Measurements from ENCODE around the gene TPRG1.

- TF ChIP-seq POLR2A (IDR thresholded peaks at IDR 0.05) (no peak), POLR2AphosphoS5 (IDR thresholded peaks at IDR 0.05) (no peak)
- TF ChIP-seq, protein P1, sequence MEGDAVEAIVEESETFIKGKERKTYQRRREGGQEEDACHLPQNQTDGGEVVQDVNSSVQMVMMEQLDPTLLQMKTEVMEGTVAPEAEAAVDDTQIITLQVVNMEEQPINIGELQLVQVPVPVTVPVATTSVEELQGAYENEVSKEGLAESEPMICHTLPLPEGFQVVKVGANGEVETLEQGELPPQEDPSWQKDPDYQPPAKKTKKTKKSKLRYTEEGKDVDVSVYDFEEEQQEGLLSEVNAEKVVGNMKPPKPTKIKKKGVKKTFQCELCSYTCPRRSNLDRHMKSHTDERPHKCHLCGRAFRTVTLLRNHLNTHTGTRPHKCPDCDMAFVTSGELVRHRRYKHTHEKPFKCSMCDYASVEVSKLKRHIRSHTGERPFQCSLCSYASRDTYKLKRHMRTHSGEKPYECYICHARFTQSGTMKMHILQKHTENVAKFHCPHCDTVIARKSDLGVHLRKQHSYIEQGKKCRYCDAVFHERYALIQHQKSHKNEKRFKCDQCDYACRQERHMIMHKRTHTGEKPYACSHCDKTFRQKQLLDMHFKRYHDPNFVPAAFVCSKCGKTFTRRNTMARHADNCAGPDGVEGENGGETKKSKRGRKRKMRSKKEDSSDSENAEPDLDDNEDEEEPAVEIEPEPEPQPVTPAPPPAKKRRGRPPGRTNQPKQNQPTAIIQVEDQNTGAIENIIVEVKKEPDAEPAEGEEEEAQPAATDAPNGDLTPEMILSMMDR (IDR thresholded peaks at IDR 0.05) = peak; percentile 47 to 75 (median 65)
These were observed 61.6 kb downstream of the TPRG1 start for GRCh38 chr3:189233225-189233858.
